ENCODE data around the gene MRPL58.
"Not testable (repeated sequence)": the region's sequence is repeated elsewhere in the genome, so short reads cannot be mapped to it uniquely, and the experiment has no call there.

Gene MRPL58

GRCh38 chr17:75001915-75002843 lies 10.3 kb upstream of the MRPL58 start:
- no peak overlapping the region for H3K4me3 ChIP-seq (ENCODE audit: low read depth, low read length)
- peaks cover 59% of the 10 kb centered on the region for H3K36me3 ChIP-seq
- DNase-seq = no peak
- no peaks in the 10 kb centered on the region for H3K27me3 ChIP-seq (ENCODE audit: insufficient read depth, low read depth, severe bottlenecking)
- TF ChIP-seq, protein P1, sequence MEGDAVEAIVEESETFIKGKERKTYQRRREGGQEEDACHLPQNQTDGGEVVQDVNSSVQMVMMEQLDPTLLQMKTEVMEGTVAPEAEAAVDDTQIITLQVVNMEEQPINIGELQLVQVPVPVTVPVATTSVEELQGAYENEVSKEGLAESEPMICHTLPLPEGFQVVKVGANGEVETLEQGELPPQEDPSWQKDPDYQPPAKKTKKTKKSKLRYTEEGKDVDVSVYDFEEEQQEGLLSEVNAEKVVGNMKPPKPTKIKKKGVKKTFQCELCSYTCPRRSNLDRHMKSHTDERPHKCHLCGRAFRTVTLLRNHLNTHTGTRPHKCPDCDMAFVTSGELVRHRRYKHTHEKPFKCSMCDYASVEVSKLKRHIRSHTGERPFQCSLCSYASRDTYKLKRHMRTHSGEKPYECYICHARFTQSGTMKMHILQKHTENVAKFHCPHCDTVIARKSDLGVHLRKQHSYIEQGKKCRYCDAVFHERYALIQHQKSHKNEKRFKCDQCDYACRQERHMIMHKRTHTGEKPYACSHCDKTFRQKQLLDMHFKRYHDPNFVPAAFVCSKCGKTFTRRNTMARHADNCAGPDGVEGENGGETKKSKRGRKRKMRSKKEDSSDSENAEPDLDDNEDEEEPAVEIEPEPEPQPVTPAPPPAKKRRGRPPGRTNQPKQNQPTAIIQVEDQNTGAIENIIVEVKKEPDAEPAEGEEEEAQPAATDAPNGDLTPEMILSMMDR (IDR thresholded peaks at IDR 0.05; ENCODE audit: low read depth, low read length) = no peak
- no peaks in the 10 kb centered on the region for H3K9me3 ChIP-seq (ENCODE audit: severe bottlenecking)
- H3K27ac ChIP-seq = no peak overlapping the region

DNA sequence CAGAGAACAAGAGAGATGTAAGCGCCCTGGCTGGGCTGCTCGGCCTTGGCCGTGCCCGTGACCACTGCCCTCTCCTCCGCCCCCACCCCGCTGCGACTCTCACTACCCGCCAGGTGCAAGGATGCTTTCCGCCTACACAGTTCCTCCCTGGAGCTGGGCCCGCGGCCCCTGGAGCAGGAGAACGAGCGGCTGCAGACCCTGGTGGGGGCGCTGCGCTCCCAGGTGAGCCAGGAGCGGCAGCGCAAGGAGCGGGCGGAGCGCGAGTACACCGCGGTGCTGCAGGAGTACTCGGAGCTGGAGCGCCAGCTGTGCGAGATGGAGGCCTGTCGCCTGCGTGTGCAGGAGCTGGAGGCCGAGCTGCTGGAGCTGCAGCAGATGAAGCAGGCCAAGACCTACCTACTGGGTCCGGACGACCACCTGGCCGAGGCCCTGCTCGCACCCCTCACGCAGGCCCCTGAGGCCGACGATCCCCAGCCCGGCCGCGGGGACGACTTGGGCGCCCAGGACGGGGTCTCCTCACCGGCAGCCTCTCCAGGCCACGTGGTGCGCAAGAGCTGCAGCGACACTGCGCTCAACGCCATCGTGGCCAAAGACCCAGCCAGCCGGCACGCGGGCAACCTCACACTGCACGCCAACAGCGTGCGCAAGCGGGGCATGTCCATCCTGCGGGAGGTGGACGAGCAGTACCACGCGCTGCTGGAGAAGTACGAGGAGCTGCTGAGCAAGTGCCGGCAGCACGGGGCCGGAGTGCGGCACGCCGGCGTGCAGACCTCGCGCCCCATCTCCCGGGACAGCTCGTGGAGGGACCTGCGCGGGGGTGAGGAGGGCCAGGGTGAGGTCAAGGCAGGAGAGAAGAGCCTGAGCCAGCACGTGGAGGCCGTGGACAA lies 9.2 kb upstream of the MRPL58 start:
- Histone ChIP-seq H3K27ac (no peak overlapping the region), H3K36me3 (peaks cover 59% of the 10 kb centered on the region), H3K4me3 (ENCODE audit: low read depth, low read length) (no peak overlapping the region), H3K9me3 (ENCODE audit: severe bottlenecking) (no peaks in the 10 kb centered on the region), H3K27me3 (ENCODE audit: insufficient read depth, low read depth, severe bottlenecking) (no peaks in the 10 kb centered on the region)
- TF ChIP-seq, protein P1 (IDR thresholded peaks at IDR 0.05; ENCODE audit: low read depth, low read length) = no peak
- no peak for DNase-seq

- DNase-seq = no peak
- Histone ChIP-seq H3K27me3 (ENCODE audit: insufficient read depth, low read depth, severe bottlenecking) (no peaks in the 10 kb centered on the region), H3K27ac (no peak overlapping the region), H3K36me3 (peaks cover 59% of the 10 kb centered on the region), H3K4me3 (ENCODE audit: low read depth, low read length) (no peak overlapping the region), H3K9me3 (ENCODE audit: severe bottlenecking) (no peaks in the 10 kb centered on the region)
- TF ChIP-seq, protein P1 (IDR thresholded peaks at IDR 0.05; ENCODE audit: low read depth, low read length) = no peak
These were observed 8.5 kb upstream of the MRPL58 start for GRCh38 chr17:75003957-75004355.

- no peak for DNase-seq
- H3K4me3 ChIP-seq (ENCODE audit: low read depth, low read length) = no peak overlapping the region
- no peaks in the 10 kb centered on the region for H3K27me3 ChIP-seq (ENCODE audit: insufficient read depth, low read depth, severe bottlenecking)
- no peak overlapping the region for H3K27ac ChIP-seq
- H3K9me3 ChIP-seq (ENCODE audit: severe bottlenecking) = no peaks in the 10 kb centered on the region
- H3K36me3 ChIP-seq = peaks cover 55% of the 10 kb centered on the region
- TF ChIP-seq, protein P1 (IDR thresholded peaks at IDR 0.05; ENCODE audit: low read depth, low read length) = no peak
These were observed 8.1 kb upstream of the MRPL58 start for GRCh38 chr17:75004371-75004770.

DNA sequence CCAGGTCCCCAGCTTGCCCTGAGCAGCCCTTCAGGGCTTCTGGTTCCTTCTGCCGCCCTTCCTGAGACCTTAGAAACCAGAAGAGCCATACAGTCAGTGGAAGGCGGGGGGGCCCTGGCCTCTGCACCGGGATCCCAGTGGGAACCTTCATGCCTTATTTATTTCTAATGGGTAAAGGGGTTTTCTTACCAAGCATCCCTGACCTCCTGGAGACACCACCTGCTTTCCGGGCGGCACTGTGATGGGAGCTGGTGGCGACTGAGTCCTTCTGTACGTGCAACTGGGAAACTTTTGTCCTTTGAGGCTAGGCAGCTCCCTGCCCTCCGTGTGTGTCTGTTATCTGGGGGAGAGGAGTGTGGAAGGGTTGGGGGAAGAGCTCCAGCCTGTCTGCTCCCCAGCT lies 7.2 kb upstream of the MRPL58 start:
- TF ChIP-seq, protein P1 (IDR thresholded peaks at IDR 0.05; ENCODE audit: low read depth, low read length) = no peak
- Histone ChIP-seq H3K27me3 (ENCODE audit: insufficient read depth, low read depth, severe bottlenecking) (no peaks in the 10 kb centered on the region), H3K27ac (no peak overlapping the region), H3K4me3 (ENCODE audit: low read depth, low read length) (no peak overlapping the region), H3K36me3 (peaks cover 48% of the 10 kb centered on the region), H3K9me3 (ENCODE audit: severe bottlenecking) (no peaks in the 10 kb centered on the region)
- DNase-seq = no peak

DNA sequence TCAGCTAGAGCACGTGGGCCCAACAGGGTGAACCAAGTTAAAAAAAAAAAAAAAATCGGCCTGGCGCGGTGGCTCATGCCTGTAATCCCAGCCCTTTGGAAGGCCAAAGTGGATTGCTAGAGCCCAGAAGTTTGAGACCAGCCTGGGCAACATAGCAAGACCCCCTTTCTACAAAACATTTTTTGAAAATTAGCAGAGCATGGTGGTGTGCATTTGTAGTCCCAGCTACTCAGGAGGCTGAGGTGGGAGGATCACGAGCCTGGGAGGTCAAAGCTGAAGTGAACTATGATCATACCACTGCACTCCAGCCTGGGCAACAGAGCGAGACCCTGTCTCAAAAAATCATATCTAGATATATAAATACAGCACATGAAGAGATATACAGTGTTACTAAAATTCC lies 6.4 kb upstream of the MRPL58 start:
- not testable (repeated sequence) for DNase-seq; H3K9me3 ChIP-seq (ENCODE audit: severe bottlenecking); H3K4me3 ChIP-seq (ENCODE audit: low read depth, low read length); H3K27me3 ChIP-seq (ENCODE audit: insufficient read depth, low read depth, severe bottlenecking); H3K27ac ChIP-seq
- H3K36me3 ChIP-seq = peaks cover 43% of the 10 kb centered on the region
